Measurements from ENCODE around the gene TMEM92. TPM values are rescaled to one million over a fixed set of nuclear protein-coding genes. Genes with fewer than 3 reads are reported as not detected.
A peak's percentile ranks its signal among the peaks of the same experiment; 100 is the strongest.

TMEM92 gene
- total RNA-seq, 2 donors from 2014 or later: 0.28 to 1.4 TPM

GRCh38 chr17:50289278-50289677 lies 15.0 kb downstream of the TMEM92 start:
- TF ChIP-seq, protein P1, sequence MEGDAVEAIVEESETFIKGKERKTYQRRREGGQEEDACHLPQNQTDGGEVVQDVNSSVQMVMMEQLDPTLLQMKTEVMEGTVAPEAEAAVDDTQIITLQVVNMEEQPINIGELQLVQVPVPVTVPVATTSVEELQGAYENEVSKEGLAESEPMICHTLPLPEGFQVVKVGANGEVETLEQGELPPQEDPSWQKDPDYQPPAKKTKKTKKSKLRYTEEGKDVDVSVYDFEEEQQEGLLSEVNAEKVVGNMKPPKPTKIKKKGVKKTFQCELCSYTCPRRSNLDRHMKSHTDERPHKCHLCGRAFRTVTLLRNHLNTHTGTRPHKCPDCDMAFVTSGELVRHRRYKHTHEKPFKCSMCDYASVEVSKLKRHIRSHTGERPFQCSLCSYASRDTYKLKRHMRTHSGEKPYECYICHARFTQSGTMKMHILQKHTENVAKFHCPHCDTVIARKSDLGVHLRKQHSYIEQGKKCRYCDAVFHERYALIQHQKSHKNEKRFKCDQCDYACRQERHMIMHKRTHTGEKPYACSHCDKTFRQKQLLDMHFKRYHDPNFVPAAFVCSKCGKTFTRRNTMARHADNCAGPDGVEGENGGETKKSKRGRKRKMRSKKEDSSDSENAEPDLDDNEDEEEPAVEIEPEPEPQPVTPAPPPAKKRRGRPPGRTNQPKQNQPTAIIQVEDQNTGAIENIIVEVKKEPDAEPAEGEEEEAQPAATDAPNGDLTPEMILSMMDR (IDR thresholded peaks at IDR 0.05): no peak
- Histone ChIP-seq H3K9me3 (no peaks in the 10 kb centered on the region), H3K36me3 (no peaks in the 10 kb centered on the region), H3K27me3 (replicated peaks; ENCODE audit: insufficient read depth) (no peaks in the 10 kb centered on the region), H3K27ac (peak overlapping the region; percentile 92 to 96), H3K4me1 (ENCODE audit: control insufficient read depth in 1 of 2, low read depth in 2 of 2) (peaks cover 17 to 54% of the 10 kb centered on the region in 2 donors), H3K4me3 (peak overlapping the region; percentile 60)
- ATAC-seq (ENCODE audit: insufficient number of reproducible peaks, low FRiP score, low read depth) (no peak), DNase-seq (ENCODE audit: low spot score) (no peak)

DNA sequence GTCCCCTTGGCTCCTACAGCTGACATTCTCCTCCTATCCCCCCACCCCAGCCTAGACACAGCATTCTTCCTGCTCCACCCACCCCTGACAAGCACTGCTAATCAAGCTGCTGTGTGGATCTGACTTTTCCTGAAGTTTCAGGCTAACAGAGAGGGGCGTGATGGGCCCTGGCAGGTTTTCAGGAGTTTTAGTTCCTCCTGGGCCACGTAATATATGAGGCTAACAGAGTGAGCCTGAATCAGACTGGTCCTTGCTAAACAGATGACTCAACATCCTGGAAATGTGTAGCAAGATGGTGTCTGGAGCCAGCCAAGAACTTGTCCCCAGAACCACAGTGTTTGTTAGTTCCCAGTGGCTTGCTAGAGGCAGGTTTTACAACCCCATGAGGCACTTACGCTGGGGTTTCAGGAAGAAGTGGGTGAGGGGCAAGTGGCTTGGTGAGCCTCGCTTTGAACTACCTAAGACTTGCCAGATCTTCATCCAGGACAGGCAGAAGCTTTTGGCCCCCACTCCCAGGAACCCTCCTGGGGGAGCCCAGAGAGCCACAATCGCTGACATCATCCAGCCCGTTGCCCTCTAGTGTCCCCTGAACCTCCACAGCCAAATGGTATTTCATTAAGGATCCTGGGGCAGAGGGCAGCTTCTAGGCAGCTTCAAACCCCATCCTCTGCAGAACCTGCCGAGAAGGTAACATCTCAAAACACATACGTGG lies 15.9 kb downstream of the TMEM92 start:
- peak; percentile 78 for DNase-seq (ENCODE audit: low spot score)

DNA sequence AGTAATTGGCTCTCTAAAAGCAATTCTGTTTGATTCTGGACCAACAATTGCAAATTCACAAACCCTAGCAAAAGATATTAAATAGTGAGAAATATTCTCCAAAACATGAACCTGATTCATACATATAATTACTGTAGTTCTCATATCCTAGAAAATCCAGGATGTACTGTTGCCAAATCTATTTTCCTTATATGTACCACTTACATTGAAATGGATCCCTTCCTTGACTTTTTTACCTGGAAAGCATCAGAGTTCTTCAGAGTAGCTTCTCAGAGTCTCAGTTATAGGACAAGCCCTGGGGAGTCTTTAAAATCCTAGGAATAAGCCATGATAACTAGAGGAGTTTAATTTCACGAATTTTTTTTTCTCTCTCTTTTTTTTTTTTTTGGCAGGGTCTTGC lies 16.7 kb downstream of the TMEM92 start:
- Histone ChIP-seq H3K27me3 (replicated peaks; ENCODE audit: insufficient read depth) (no peaks in the 10 kb centered on the region), H3K4me1 (ENCODE audit: control insufficient read depth in 1 of 2, low read depth in 2 of 2) (peaks cover 17 to 53% of the 10 kb centered on the region in 2 donors), H3K9me3 (no peaks in the 10 kb centered on the region), H3K36me3 (no peaks in the 10 kb centered on the region), H3K27ac (peak overlapping the region; percentile 92 to 96), H3K4me3 (no peak overlapping the region)
- TF ChIP-seq, protein P1 (IDR thresholded peaks at IDR 0.05): no peak
- ATAC-seq (ENCODE audit: insufficient number of reproducible peaks, low FRiP score, low read depth) (no peak), DNase-seq (ENCODE audit: low spot score) (no peak)

More for the DNA sequence above, 15.9 kb downstream of the TMEM92 start:
- Histone ChIP-seq H3K36me3 (no peaks in the 10 kb centered on the region), H3K27ac (peak overlapping the region; percentile 92 to 96), H3K9me3 (no peaks in the 10 kb centered on the region), H3K4me1 (ENCODE audit: control insufficient read depth in 1 of 2, low read depth in 2 of 2) (peaks cover 17 to 54% of the 10 kb centered on the region in 2 donors), H3K27me3 (replicated peaks; ENCODE audit: insufficient read depth) (no peaks in the 10 kb centered on the region), H3K4me3 (peak overlapping the region; percentile 60)
- ATAC-seq (ENCODE audit: insufficient number of reproducible peaks, low FRiP score, low read depth): peak; percentile 98
- TF ChIP-seq, protein P1 (IDR thresholded peaks at IDR 0.05): no peak

DNA sequence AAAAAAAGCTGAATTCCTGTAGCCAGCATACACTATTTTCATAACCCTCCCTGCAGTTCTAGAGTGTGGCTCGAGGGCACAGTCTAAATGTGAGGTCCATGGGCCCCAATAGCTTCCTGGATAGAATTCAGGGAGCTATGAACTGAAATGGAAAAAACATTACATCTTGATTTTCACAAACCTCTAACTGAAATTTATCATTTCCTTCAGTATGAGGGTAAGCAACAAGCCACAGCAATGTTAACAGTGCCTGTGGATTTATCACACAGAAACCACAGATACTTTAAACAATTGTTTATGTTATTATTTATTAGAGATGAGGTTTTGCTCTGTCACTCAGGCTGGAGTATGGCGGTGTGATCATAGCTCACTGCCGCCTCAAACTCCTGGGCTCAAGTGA lies 18.2 kb downstream of the TMEM92 start:
- TF ChIP-seq, protein P1 (IDR thresholded peaks at IDR 0.05): no peak
- Histone ChIP-seq H3K36me3 (no peaks in the 10 kb centered on the region), H3K27ac (no peak overlapping the region), H3K4me3 (no peak overlapping the region), H3K4me1 (ENCODE audit: control insufficient read depth in 1 of 2, low read depth in 2 of 2) (peaks cover 17 to 40% of the 10 kb centered on the region in 2 donors), H3K9me3 (no peaks in the 10 kb centered on the region), H3K27me3 (replicated peaks; ENCODE audit: insufficient read depth) (no peaks in the 10 kb centered on the region)
- DNase-seq (ENCODE audit: low spot score) (no peak), ATAC-seq (ENCODE audit: insufficient number of reproducible peaks, low FRiP score, low read depth) (no peak)

DNA sequence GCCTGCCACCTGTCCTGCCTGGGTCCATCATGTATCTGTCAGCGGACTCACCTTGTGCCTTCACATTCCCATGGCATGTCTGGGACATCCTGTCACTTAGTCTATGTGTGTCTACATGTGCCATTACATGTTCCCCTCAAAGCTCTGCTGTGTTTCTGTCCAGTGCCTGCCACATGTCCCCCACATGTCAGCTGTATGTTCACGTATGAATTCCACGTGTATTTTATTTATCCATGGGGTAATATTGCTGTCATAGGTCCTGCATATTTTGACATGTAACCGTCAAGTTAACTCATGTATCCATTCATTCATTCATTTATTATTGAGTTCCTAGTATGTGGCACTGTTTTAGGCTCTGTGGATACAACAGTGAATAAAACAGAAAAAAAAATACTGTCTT lies 20.8 kb downstream of the TMEM92 start:
- no peaks in the 10 kb centered on the region for H3K27me3 ChIP-seq (replicated peaks; ENCODE audit: insufficient read depth)

More for the DNA sequence above, 20.8 kb downstream of the TMEM92 start:
- Histone ChIP-seq H3K36me3 (no peaks in the 10 kb centered on the region), H3K4me3 (no peak overlapping the region), H3K27ac (no peak overlapping the region), H3K9me3 (no peaks in the 10 kb centered on the region), H3K4me1 (ENCODE audit: control insufficient read depth in 1 of 2, low read depth in 2 of 2) (peaks cover 8 to 16% of the 10 kb centered on the region in 2 donors)
- DNase-seq (ENCODE audit: low spot score) (no peak), ATAC-seq (ENCODE audit: insufficient number of reproducible peaks, low FRiP score, low read depth) (no peak)
- TF ChIP-seq, protein P1 (IDR thresholded peaks at IDR 0.05): no peak

All from thoracic aorta (tissue), 2 donors.